B cell (primary cell): ENCODE measurements around the gene CES3. TPM values are rescaled to one million over a fixed set of nuclear protein-coding genes. Genes with fewer than 3 reads are reported as not detected.

Experiments
- ATAC-seq: fragments of 200-7000 bp; cut with Tn5 transposase; one replicate; pipeline ENCODE4 v1.10.0; 2021; ENCODE audit warnings: low read depth, mild to moderate bottlenecking, moderate number of reproducible peaks, moderate library complexity
- CTCF ChIA-PET: fragments of 350-600 bp; sonication (Branson Sonifier 250); formaldehyde crosslinking; loops from one replicate; lab custom pipeline; 2021; ENCODE audit warnings: antibody characterized with exemption, inconsistent platforms; lab: Charles Lee
- POLR2A ChIA-PET: fragments of 350-600 bp; sonication (Branson Sonifier 250); formaldehyde crosslinking; loops from one replicate; lab custom pipeline; 2021; ENCODE audit warnings: antibody characterized with exemption; lab: Charles Lee
- DNase-seq: peaks from one replicate; pipeline ENCODE4 v3.0.0; 2013
- H2AFZ ChIP-seq: 2 replicates; pipeline ENCODE4 v1.6.1; 2012; ENCODE audit warnings: mild to moderate bottlenecking, low read depth, low read length; ENCODE audit not compliant: insufficient read depth, poor library complexity, severe bottlenecking
- H3K27ac ChIP-seq, 2 donors: 1 replicate in 1 of 2; 2 replicates in 1 of 2; pipeline ENCODE4 v1.5.1; 2012 to 2013; ENCODE audit warnings: low read length in 2 of 2, mild to moderate bottlenecking in 2 of 2, moderate library complexity in 1 of 2
- H3K27me3 ChIP-seq, 4 experiments: fragments of 200-600 bp in 1 of 4; sonication (generic) in 1 of 4; replicated peaks in 1 of 4; 1 replicate in 2 of 4; 2 replicates in 2 of 4; pipeline versions ENCODE4 v1.6.1 to v1.7.0; 2013 to 2016; ENCODE audit warnings: low read length in 3 of 4, mild to moderate bottlenecking in 2 of 4, mixed read lengths in 1 of 4, moderate library complexity in 1 of 4; ENCODE audit not compliant: insufficient read depth in 4 of 4, control insufficient read depth in 3 of 4; ENCODE audit errors: control extremely low read depth in 1 of 4
- H3K36me3 ChIP-seq, 2 experiments: replicated peaks in 1 of 2; 1 replicate in 1 of 2; 2 replicates in 1 of 2; pipeline versions ENCODE4 v1.6.1 to v1.7.1; 2013; ENCODE audit warnings: low read length in 1 of 2; ENCODE audit not compliant: insufficient read depth in 2 of 2, control insufficient read depth in 1 of 2; ENCODE audit errors: control extremely low read depth in 1 of 2, extremely low read depth in 1 of 2
- H3K4me1 ChIP-seq, 2 donors: fragments of 200-600 bp in 1 of 2; sonication (generic) in 1 of 2; 1 replicate in 1 of 2; 2 replicates in 1 of 2; pipeline versions ENCODE4 v1.5.1 to v1.6.1; 2013 to 2017; ENCODE audit warnings: low read length in 2 of 2; ENCODE audit not compliant: control insufficient read depth in 2 of 2, insufficient read depth in 2 of 2
- H3K4me2 ChIP-seq: replicated peaks from 2 replicates; pipeline ENCODE3; 2012; ENCODE audit warnings: mild to moderate bottlenecking, low read depth, low read length; ENCODE audit not compliant: poor library complexity, severe bottlenecking
- H3K4me3 ChIP-seq, 5 experiments: fragments of 200-600 bp in 1 of 5; sonication (generic) in 1 of 5; 1 replicate in 3 of 5; 2 replicates in 2 of 5; pipeline versions ENCODE4 v1.5.1 to v1.7.0; 2011 to 2016; ENCODE audit warnings: low read length in 4 of 5, mild to moderate bottlenecking in 4 of 5, low read depth in 2 of 5, control low read depth in 1 of 5, moderate library complexity in 1 of 5; ENCODE audit not compliant: insufficient read depth in 1 of 5; ENCODE audit errors: control extremely low read depth in 1 of 5, extremely low read depth in 1 of 5
- H3K79me2 ChIP-seq: fragments of 200-600 bp; sonication (generic); one replicate; pipeline ENCODE4 v1.6.0; 2016; ENCODE audit warnings: low read length; ENCODE audit not compliant: control insufficient read depth, insufficient read depth
- H3K9ac ChIP-seq: fragments of 200-600 bp; sonication (generic); 2 replicates; pipeline ENCODE4 v1.6.1; 2017; ENCODE audit warnings: mild to moderate bottlenecking, low read length, moderate library complexity
- H3K9me3 ChIP-seq, 3 donors: one replicate each; pipeline versions ENCODE4 v1.6.1 to v1.7.1; 2013; ENCODE audit warnings: low read length in 2 of 3; ENCODE audit not compliant: control insufficient read depth in 2 of 3, insufficient read depth in 1 of 3; ENCODE audit errors: control extremely low read depth in 1 of 3
- H4K20me1 ChIP-seq: 2 replicates; pipeline ENCODE4 v1.6.0; 2012; ENCODE audit warnings: mild to moderate bottlenecking, low read length; ENCODE audit not compliant: insufficient read depth, control insufficient read depth, poor library complexity, severe bottlenecking
- H3K27ac Mint-ChIP-seq: one replicate; pipeline ENCODE4 v1.8.0; 2021; ENCODE audit warnings: mixed read lengths
- H3K27me3 Mint-ChIP-seq: one replicate; pipeline ENCODE4 v1.8.0; 2021; ENCODE audit warnings: mixed read lengths
- H3K4me1 Mint-ChIP-seq: one replicate; pipeline ENCODE4 v1.8.0; 2021; ENCODE audit warnings: mixed read lengths
- H3K4me3 Mint-ChIP-seq: one replicate; pipeline ENCODE4 v1.8.0; 2021; ENCODE audit warnings: mixed read lengths
- H3K9me3 Mint-ChIP-seq: one replicate; pipeline ENCODE4 v1.8.0; 2022; ENCODE audit warnings: mixed read lengths; ENCODE audit not compliant: insufficient read depth
- EZH2 ChIP-seq: IDR thresholded peaks from 2 replicates; pipeline ENCODE4 v1.6.1; 2012; ENCODE audit warnings: borderline replicate concordance, low read depth, mild to moderate bottlenecking, moderate library complexity, low read length; ENCODE audit not compliant: insufficient read depth, poor library complexity, severe bottlenecking
- WGBS: methylation state at CpG from one replicate; pipeline ENCODE4 v1.1.5; 2013; ENCODE audit warnings: missing lambda C conversion rate; ENCODE audit not compliant: insufficient coverage; 5-methylcytosine and 5-hydroxymethylcytosine counted together
- intact Hi-C: fragments of 100-400 bp; cut with micrococcal nuclease; formaldehyde crosslinking; loops from one replicate; pipeline ENCODE4 v1.10.0; 2022
- polyA plus RNA-seq: library from polyadenylated mRNA; depleted of rRNA; stranded (reverse); fragments of >200 nt; gene quantifications from 2 replicates; pipeline ENCODE4 v1.2.3, GENCODE V29; 2012
- total RNA-seq, 2 donors: library from RNA; stranded (reverse); fragments of 120-200 nt in 1 of 2; gene quantifications; 1 replicate in 1 of 2; 2 replicates in 1 of 2; pipeline versions ENCODE4 v1.2.3 to v1.2.4, GENCODE V29; 2013 to 2022
- TF ChIP-seq, protein P1 (sequence below): fragments of 200-600 bp; IDR thresholded peaks from one replicate; pipeline ENCODE4 v1.8.0; 2022; ENCODE audit warnings: antibody characterized with exemption, mild to moderate bottlenecking

CES3 gene
- total and polyA plus RNA-seq, 2 donors (not counting 1 experiment from before 2014, with no cell fraction given): 0.25 to 0.42 TPM

DNA sequence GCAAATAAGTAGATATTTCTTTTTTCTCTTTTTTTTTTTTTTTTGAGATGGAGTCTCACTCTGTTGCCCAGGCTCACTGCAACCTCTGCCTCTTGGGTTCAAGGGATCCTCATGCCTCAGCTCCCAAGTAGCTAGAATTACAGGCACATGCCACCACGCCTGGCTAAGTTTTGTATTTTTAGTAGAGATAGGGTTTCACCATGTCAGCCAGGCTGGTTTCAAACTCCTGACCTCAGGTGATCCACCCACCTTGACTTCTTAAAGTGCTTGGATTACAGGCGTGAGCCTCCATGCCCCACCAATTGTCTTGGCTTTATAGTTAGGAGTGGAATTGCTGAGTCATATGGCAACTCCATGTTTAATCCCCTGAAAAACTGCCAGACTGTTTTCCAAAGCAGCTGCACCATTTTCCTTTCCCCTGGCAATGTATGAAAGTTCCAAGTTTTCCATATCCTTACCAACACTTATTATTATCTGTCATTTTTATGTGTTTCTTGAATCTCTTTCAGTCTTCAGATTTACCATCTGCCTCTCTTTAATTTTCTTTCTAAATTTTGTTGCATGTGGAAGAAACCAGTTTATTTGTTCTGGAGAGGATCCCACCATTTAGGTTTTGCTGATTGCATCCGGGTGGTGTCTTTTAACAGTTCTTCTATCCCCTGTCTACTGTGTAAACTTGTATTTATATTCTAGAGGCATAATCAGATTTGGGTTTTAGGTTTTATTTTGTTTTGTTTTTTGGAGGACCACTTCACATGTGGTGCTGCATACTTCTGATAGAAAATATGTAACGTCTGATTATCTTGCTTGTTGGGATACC lies 9.9 kb upstream of the CES3 start:
- H3K79me2 ChIP-seq: no peaks in the 10 kb centered on the region
- H2AFZ ChIP-seq: no peak overlapping the region
- peaks cover 59% of the 10 kb centered on the region for H3K27me3 Mint-ChIP-seq
- TF ChIP-seq, protein P1, sequence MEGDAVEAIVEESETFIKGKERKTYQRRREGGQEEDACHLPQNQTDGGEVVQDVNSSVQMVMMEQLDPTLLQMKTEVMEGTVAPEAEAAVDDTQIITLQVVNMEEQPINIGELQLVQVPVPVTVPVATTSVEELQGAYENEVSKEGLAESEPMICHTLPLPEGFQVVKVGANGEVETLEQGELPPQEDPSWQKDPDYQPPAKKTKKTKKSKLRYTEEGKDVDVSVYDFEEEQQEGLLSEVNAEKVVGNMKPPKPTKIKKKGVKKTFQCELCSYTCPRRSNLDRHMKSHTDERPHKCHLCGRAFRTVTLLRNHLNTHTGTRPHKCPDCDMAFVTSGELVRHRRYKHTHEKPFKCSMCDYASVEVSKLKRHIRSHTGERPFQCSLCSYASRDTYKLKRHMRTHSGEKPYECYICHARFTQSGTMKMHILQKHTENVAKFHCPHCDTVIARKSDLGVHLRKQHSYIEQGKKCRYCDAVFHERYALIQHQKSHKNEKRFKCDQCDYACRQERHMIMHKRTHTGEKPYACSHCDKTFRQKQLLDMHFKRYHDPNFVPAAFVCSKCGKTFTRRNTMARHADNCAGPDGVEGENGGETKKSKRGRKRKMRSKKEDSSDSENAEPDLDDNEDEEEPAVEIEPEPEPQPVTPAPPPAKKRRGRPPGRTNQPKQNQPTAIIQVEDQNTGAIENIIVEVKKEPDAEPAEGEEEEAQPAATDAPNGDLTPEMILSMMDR: no peak
- TF ChIP-seq EZH2: no peak
- POLR2A ChIA-PET: no interaction called here
- no peak for ATAC-seq
- H3K27ac ChIP-seq: no peak overlapping the region
- H3K9me3 Mint-ChIP-seq: no peaks in the 10 kb centered on the region
- H3K4me3 ChIP-seq: no peak overlapping the region
- intact Hi-C loops: no loop called here
- H3K36me3 ChIP-seq: no peaks in the 10 kb centered on the region
- peaks cover 0 to 39% (median 22%) of the 10 kb centered on the region in 4 experiments for H3K27me3 ChIP-seq
- no peak overlapping the region for H3K4me3 Mint-ChIP-seq
- H3K4me1 ChIP-seq: peaks cover 15 to 26% of the 10 kb centered on the region in 2 donors
- CTCF ChIA-PET: interaction anchor here (1.5 to 3.3 kb wide), 2 partner anchors 11 to 204 kb away, joined by 4 to 13 read pairs; no protein-coding TSS in a partner anchor
- no peak overlapping the region for H3K4me2 ChIP-seq
- H4K20me1 ChIP-seq: no peaks in the 10 kb centered on the region
- DNase-seq: no peak
- peaks cover 18% of the 10 kb centered on the region for H3K4me1 Mint-ChIP-seq
- no peak overlapping the region for H3K27ac Mint-ChIP-seq
- H3K9me3 ChIP-seq: peaks cover 0 to 12% (median 0%) of the 10 kb centered on the region in 3 donors
- H3K9ac ChIP-seq: no peak overlapping the region
- 92% methylated on average over 2 of the region's 4 CpGs for WGBS
